AG09319 (cell line): Measurements from ENCODE around the gene CRIM1.

Experiments
- DNase-seq: peaks from one replicate; pipeline ENCODE4 v3.0.0-alpha.2; 2010; ENCODE audit warnings: low read depth; ENCODE audit errors: extremely low read depth
- CTCF ChIP-seq: IDR thresholded peaks from 2 replicates; pipeline ENCODE4 v1.5.1; 2011; ENCODE audit warnings: low read depth, mild to moderate bottlenecking, inconsistent platforms, low read length, moderate library complexity

CRIM1 gene

DNA sequence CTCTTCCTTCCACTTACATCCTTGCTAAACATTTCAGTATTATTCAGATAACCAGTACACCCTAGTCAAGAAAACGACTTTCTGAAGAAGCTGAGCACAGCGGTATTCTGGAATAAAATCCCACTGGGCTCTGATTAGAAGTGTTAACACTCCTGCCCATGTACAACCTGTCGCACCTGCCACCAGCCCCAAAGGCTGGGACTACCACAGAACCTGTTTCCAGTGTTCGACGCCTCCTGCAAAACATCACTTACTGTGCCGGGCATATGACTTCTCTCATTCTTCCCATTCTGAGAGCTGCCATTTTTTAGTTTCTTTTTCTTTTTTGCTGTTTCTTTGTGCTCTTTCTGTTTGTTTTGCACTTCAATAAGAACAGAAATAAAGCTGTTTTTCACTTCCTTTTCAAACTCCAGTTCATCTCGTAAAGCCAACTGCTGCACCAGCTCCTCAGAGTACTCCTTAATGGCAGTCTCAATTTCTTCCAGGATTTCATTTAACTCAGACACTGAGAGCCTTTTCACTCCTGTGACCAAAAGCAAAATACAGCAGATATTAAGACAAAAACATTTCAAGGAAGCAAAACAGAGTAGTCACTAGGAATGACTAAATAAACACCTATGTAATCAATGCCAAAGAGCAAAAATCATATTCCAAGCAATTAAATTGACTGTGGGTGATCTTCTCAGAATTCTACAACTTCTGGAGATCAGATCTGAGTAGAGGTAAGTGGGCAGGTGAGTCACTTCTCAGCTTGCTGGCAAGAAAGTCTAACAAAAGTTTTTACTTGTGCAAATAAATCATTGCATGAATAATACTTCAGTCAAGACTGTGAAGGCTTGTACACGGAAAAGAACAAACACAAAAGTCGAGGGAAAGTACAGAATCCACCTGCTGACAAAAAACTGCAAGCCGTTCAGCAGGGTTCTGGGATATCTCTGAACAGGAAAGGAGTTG is 223.0 kb downstream of the CRIM1 start:
- TF ChIP-seq CTCF = no peak
- DNase-seq = no peak

- no peak for DNase-seq
- TF ChIP-seq CTCF = no peak
These were observed 223.7 kb downstream of the CRIM1 start for GRCh38 chr2:36579297-36579664.

- no peak for DNase-seq
- TF ChIP-seq CTCF = no peak
These were observed 227.0 kb downstream of the CRIM1 start for GRCh38 chr2:36582538-36582937.

- no peak for TF ChIP-seq CTCF
- DNase-seq = no peak
These were observed 227.4 kb downstream of the CRIM1 start for GRCh38 chr2:36582951-36583350.

- TF ChIP-seq CTCF = no peak
- no peak for DNase-seq
These were observed 228.7 kb downstream of the CRIM1 start for GRCh38 chr2:36584148-36584794.

- DNase-seq = no peak
- TF ChIP-seq CTCF = no peak
These were observed 231.1 kb downstream of the CRIM1 start for GRCh38 chr2:36586672-36587071.

DNA sequence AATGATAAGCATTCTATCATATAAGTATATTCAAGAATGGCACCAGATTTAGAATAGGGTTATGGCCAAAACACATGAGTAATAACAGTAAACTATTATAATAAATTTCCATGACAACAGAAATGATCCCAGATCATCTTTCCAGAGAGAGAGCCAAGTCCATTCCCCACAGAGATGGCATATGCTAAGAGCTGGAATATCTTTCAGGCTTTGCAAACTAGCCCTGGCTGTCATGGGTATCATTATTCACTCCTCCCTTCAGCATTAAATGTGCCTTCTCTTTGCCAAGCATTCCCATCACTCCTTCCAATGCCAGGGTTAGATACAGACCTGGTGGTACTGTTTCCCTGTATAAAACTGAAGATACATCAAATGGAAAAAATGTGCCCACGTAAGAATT is 231.5 kb downstream of the CRIM1 start:
- DNase-seq = no peak
- TF ChIP-seq CTCF = no peak
